A673 (cell line): ENCODE data around the gene DZANK1.

Experiments
- CTCF ChIP-seq: fragments of 300-800, 200-600 bp; sonication (generic); conservative IDR thresholded peaks from 2 replicates; pipeline ENCODE4 v1.5.1; 2017; ENCODE audit warnings: low read depth, mild to moderate bottlenecking, antibody characterized with exemption, low read length, moderate library complexity, mixed read lengths
- EZH2 ChIP-seq: fragments of 200-600 bp; sonication (generic); IDR thresholded peaks from 2 replicates; pipeline ENCODE4 v1.6.1; 2017; ENCODE audit warnings: borderline replicate concordance, low read depth, mild to moderate bottlenecking, mixed read lengths, antibody characterized with exemption, low read length; ENCODE audit not compliant: poor library complexity, severe bottlenecking

- no peak for TF ChIP-seq CTCF
- TF ChIP-seq EZH2, result no peak
Measured at GRCh38 chr20:18443886-18444285, 22.9 kb downstream of the DZANK1 start.
